ENCODE results near the gene CFAP161.
"Not testable (repeated sequence)": the region's sequence is repeated elsewhere in the genome, so short reads cannot be mapped to it uniquely, and the experiment has no call there.

Gene CFAP161

GRCh38 chr15:81108427-81108826 lies 25.6 kb upstream of the CFAP161 start:
- no peak for DNase-seq

GRCh38 chr15:81111018-81111417 lies 23.1 kb upstream of the CFAP161 start:
- no peak for DNase-seq

- no peak for DNase-seq
Measured at GRCh38 chr15:81111510-81112470, 22.3 kb upstream of the CFAP161 start.

GRCh38 chr15:81113204-81113657 lies 20.8 kb upstream of the CFAP161 start:
- DNase-seq, result no peak

GRCh38 chr15:81113861-81114291 lies 20.2 kb upstream of the CFAP161 start:
- DNase-seq, result no peak

- DNase-seq, result no peak
Measured at GRCh38 chr15:81115054-81115939, 18.8 kb upstream of the CFAP161 start.

GRCh38 chr15:81117136-81117535 lies 16.9 kb upstream of the CFAP161 start:
- no peak for DNase-seq

- DNase-seq, result no peak
Measured at GRCh38 chr15:81117581-81117980, 16.5 kb upstream of the CFAP161 start.

- no peak for DNase-seq
Measured at GRCh38 chr15:81118361-81118760, 15.7 kb upstream of the CFAP161 start.

- DNase-seq, result no peak
Measured at GRCh38 chr15:81120069-81120468, 14.0 kb upstream of the CFAP161 start.

- no peak for DNase-seq
Measured at GRCh38 chr15:81126892-81127291, 7.2 kb upstream of the CFAP161 start.

- DNase-seq, result not testable (repeated sequence)
Measured at GRCh38 chr15:81141478-81141877, 7.4 kb downstream of the CFAP161 start.

GRCh38 chr15:81146006-81146405 lies 11.9 kb downstream of the CFAP161 start:
- DNase-seq, result no peak

GRCh38 chr15:81146466-81146865 lies 12.4 kb downstream of the CFAP161 start:
- DNase-seq, result no peak

- DNase-seq, result no peak
Measured at GRCh38 chr15:81151389-81151788, 17.3 kb downstream of the CFAP161 start.

GRCh38 chr15:81152339-81152738 lies 18.3 kb downstream of the CFAP161 start:
- no peak for DNase-seq

- no peak for DNase-seq
Measured at GRCh38 chr15:81152799-81153198, 18.7 kb downstream of the CFAP161 start.

GRCh38 chr15:81155375-81156218 lies 21.5 kb downstream of the CFAP161 start:
- peak in 1 of 2 donors; percentile 14 for DNase-seq

GRCh38 chr15:81156324-81156723 lies 22.3 kb downstream of the CFAP161 start:
- DNase-seq, result no peak

- no peak for DNase-seq
Measured at GRCh38 chr15:81157195-81157938, 23.3 kb downstream of the CFAP161 start.

- DNase-seq, result no peak
Measured at GRCh38 chr15:81157939-81158223, 23.8 kb downstream of the CFAP161 start.

GRCh38 chr15:81158561-81158960 lies 24.5 kb downstream of the CFAP161 start:
- not testable (repeated sequence) for DNase-seq
